ENCODE results near the gene GATAD2B.

Gene GATAD2B

DNA sequence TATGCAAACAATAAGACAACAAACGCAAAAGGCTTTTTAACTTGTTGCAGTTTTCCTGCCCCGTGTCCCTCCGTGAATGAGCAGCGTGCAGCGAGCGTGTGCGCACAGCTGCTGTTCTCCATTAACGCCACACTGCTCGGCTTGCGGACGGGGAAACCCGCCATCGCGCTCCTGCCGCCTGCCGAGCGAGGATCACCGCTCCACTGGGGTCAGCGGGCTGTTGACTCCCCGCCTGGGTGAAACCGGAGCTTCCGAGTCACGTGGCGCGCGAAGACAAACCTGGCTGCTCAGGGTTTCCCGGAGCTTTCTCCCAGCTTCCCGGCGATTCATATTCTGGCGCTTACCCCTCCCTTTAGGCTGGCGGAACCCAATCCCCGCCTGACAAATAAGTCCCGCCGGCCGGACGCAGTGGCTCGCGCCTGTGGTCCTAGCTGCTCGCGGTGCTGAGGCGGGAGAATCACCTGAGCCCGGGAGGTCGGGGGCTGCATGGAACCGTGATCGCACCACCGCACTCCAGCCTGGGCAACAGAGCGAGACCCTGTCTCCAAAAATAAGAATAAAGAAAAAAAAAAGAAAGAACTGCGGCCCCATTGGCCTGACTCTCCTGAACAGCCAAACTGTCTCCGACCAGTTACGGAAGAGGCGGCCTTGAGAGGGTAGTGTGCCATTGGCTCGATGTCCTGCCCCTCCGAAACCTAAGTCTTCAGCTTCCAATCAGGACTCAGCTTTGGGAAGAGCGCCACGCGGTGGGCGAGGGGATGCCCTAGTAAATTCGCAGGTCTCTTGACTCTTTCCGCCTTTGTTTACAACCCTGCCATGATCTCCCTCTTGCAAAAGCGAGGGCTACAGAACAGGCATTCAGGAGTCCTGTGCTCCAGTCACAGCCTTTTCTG, 44.6 kb upstream of the GATAD2B start, which contains the start of gene CREB3L4 (continued):
- no peak for TF ChIP-seq HOXC10 (CRISPR knock-in tag; IDR thresholded peaks at IDR 0.05)
- TF ChIP-seq, protein P1, sequence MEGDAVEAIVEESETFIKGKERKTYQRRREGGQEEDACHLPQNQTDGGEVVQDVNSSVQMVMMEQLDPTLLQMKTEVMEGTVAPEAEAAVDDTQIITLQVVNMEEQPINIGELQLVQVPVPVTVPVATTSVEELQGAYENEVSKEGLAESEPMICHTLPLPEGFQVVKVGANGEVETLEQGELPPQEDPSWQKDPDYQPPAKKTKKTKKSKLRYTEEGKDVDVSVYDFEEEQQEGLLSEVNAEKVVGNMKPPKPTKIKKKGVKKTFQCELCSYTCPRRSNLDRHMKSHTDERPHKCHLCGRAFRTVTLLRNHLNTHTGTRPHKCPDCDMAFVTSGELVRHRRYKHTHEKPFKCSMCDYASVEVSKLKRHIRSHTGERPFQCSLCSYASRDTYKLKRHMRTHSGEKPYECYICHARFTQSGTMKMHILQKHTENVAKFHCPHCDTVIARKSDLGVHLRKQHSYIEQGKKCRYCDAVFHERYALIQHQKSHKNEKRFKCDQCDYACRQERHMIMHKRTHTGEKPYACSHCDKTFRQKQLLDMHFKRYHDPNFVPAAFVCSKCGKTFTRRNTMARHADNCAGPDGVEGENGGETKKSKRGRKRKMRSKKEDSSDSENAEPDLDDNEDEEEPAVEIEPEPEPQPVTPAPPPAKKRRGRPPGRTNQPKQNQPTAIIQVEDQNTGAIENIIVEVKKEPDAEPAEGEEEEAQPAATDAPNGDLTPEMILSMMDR (tag by site-specific recombination; IDR thresholded peaks at IDR 0.05) = peak; percentile 97
- TF ChIP-seq ZNF248 (tag by site-specific recombination; IDR thresholded peaks at IDR 0.05) = no peak
- TF ChIP-seq ZNF596 (tag by site-specific recombination; IDR thresholded peaks at IDR 0.05) = no peak
- TF ChIP-seq ZNF660 (tag by site-specific recombination; IDR thresholded peaks at IDR 0.05) = peak; percentile 88
- TF ChIP-seq ZXDB (tag by site-specific recombination; IDR thresholded peaks at IDR 0.05) = peak; percentile 97
- peak; percentile 11 for TF ChIP-seq ZNF18 (tag by site-specific recombination; IDR thresholded peaks at IDR 0.05)
- TF ChIP-seq ZNF501 (tag by site-specific recombination; IDR thresholded peaks at IDR 0.05) = no peak; the same call in 1 of the 2 replicates
- peak; percentile 54 for TF ChIP-seq ZFHX2 (tag by site-specific recombination; conservative IDR thresholded peaks at IDR 0.05)
- TF ChIP-seq, protein P2, sequence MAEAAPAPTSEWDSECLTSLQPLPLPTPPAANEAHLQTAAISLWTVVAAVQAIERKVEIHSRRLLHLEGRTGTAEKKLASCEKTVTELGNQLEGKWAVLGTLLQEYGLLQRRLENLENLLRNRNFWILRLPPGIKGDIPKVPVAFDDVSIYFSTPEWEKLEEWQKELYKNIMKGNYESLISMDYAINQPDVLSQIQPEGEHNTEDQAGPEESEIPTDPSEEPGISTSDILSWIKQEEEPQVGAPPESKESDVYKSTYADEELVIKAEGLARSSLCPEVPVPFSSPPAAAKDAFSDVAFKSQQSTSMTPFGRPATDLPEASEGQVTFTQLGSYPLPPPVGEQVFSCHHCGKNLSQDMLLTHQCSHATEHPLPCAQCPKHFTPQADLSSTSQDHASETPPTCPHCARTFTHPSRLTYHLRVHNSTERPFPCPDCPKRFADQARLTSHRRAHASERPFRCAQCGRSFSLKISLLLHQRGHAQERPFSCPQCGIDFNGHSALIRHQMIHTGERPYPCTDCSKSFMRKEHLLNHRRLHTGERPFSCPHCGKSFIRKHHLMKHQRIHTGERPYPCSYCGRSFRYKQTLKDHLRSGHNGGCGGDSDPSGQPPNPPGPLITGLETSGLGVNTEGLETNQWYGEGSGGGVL (tag by site-specific recombination; IDR thresholded peaks at IDR 0.05) = no peak
- no peak; the same call in none of the 2 replicates for TF ChIP-seq ZNF2 (tag by site-specific recombination; IDR thresholded peaks at IDR 0.05)
- 0 out of 2 replicates have a peak, but pooled peaks have one; percentile 21 for TF ChIP-seq PRDM4 (tag by site-specific recombination; IDR thresholded peaks at IDR 0.05)
- TF ChIP-seq ZSCAN23 (tag by site-specific recombination; IDR thresholded peaks at IDR 0.05) = 0 out of 2 replicates have a peak, but pooled peaks have one; percentile 33
- TF ChIP-seq ZNF202 (tag by site-specific recombination; IDR thresholded peaks at IDR 0.05; ENCODE audit: borderline replicate concordance) = no peak
- peak; percentile 56 for TF ChIP-seq EGR2 (tag by site-specific recombination; IDR thresholded peaks at IDR 0.05; ENCODE audit: low read depth)
- TF ChIP-seq ZIC2 (tag by site-specific recombination; IDR thresholded peaks at IDR 0.05) = peak; percentile 99
- no peak for TF ChIP-seq ZNF416 (tag by site-specific recombination; IDR thresholded peaks at IDR 0.05)
- TF ChIP-seq KLF8 (tag by site-specific recombination; IDR thresholded peaks at IDR 0.05) = peak; percentile 68
- TF ChIP-seq, protein P3, sequence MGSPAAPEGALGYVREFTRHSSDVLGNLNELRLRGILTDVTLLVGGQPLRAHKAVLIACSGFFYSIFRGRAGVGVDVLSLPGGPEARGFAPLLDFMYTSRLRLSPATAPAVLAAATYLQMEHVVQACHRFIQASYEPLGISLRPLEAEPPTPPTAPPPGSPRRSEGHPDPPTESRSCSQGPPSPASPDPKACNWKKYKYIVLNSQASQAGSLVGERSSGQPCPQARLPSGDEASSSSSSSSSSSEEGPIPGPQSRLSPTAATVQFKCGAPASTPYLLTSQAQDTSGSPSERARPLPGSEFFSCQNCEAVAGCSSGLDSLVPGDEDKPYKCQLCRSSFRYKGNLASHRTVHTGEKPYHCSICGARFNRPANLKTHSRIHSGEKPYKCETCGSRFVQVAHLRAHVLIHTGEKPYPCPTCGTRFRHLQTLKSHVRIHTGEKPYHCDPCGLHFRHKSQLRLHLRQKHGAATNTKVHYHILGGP (tag by site-specific recombination; IDR thresholded peaks at IDR 0.05) = no peak
- TF ChIP-seq SETDB1 (IDR thresholded peaks at IDR 0.05; ENCODE audit: insufficient read length, low read length) = no peak
- TF ChIP-seq, protein P4, sequence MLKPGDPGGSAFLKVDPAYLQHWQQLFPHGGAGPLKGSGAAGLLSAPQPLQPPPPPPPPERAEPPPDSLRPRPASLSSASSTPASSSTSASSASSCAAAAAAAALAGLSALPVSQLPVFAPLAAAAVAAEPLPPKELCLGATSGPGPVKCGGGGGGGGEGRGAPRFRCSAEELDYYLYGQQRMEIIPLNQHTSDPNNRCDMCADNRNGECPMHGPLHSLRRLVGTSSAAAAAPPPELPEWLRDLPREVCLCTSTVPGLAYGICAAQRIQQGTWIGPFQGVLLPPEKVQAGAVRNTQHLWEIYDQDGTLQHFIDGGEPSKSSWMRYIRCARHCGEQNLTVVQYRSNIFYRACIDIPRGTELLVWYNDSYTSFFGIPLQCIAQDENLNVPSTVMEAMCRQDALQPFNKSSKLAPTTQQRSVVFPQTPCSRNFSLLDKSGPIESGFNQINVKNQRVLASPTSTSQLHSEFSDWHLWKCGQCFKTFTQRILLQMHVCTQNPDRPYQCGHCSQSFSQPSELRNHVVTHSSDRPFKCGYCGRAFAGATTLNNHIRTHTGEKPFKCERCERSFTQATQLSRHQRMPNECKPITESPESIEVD (tag by site-specific recombination; IDR thresholded peaks at IDR 0.05) = no peak
- TF ChIP-seq ZSCAN30 (tag by site-specific recombination; IDR thresholded peaks at IDR 0.05) = peak; percentile 80; the same call in 1 of the 2 replicates
- TF ChIP-seq ZNF621 (tag by site-specific recombination; IDR thresholded peaks at IDR 0.05) = no peak
- TF ChIP-seq ZNF214 (tag by site-specific recombination; IDR thresholded peaks at IDR 0.05; ENCODE audit: borderline replicate concordance) = no peak
- TF ChIP-seq ZNF37A (tag by site-specific recombination; IDR thresholded peaks at IDR 0.05) = no peak
- peak; percentile 99 for TF ChIP-seq ZNF335 (tag by site-specific recombination; conservative IDR thresholded peaks at IDR 0.05)
- no peak for TF ChIP-seq ZBTB7A (tag by site-specific recombination; IDR thresholded peaks at IDR 0.05; ENCODE audit: low read depth)
- TF ChIP-seq ZNF510 (tag by site-specific recombination; IDR thresholded peaks at IDR 0.05; ENCODE audit: insufficient replicate concordance) = no peak
- no peak for TF ChIP-seq ZNF132 (tag by site-specific recombination; IDR thresholded peaks at IDR 0.05; ENCODE audit: borderline replicate concordance)
